ENCODE measurements around the gene PPFIA4. TPM values are rescaled to one million over a fixed set of nuclear protein-coding genes. Genes with fewer than 3 reads are reported as not detected.

Gene PPFIA4
- total and polyA plus RNA-seq, 10 donors: 0.21 to 12.0 (median 4.9) TPM

GRCh38 chr1:203076031-203076511, 49.8 kb downstream of the PPFIA4 start:
- no peaks in the 10 kb centered on the region for H3K9me3 ChIP-seq
- peaks cover 9 to 29% (median 23%) of the 10 kb centered on the region in 6 donors for H3K4me1 ChIP-seq
- peak; percentile 60 to 75 (median 66) for TF ChIP-seq POLR2AphosphoS5 (IDR thresholded peaks at IDR 0.05)
- TF ChIP-seq, protein P1, sequence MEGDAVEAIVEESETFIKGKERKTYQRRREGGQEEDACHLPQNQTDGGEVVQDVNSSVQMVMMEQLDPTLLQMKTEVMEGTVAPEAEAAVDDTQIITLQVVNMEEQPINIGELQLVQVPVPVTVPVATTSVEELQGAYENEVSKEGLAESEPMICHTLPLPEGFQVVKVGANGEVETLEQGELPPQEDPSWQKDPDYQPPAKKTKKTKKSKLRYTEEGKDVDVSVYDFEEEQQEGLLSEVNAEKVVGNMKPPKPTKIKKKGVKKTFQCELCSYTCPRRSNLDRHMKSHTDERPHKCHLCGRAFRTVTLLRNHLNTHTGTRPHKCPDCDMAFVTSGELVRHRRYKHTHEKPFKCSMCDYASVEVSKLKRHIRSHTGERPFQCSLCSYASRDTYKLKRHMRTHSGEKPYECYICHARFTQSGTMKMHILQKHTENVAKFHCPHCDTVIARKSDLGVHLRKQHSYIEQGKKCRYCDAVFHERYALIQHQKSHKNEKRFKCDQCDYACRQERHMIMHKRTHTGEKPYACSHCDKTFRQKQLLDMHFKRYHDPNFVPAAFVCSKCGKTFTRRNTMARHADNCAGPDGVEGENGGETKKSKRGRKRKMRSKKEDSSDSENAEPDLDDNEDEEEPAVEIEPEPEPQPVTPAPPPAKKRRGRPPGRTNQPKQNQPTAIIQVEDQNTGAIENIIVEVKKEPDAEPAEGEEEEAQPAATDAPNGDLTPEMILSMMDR (IDR thresholded peaks at IDR 0.05 in 8 of 11, conservative IDR thresholded peaks at IDR 0.05 in 3 of 11): no peak
- peak overlapping the region; percentile 20 to 67 (median 45) for H3K4me3 ChIP-seq
- no peaks in the 10 kb centered on the region for H3K36me3 ChIP-seq
- H3K27me3 ChIP-seq (replicated peaks in 1 of 7): peaks cover 0 to 46% (median 9%) of the 10 kb centered on the region in 7 donors
- peak; percentile 83 for DNase-seq
- H3K27ac ChIP-seq: peak overlapping the region in 2 of 8 donors; percentile 27 to 38
- intact Hi-C loops (cut with DNase I; ENCODE audit: low total_unique reads): no loop called here
- 12 to 39% (median 23%) methylated on average over 18 to 30 of the region's 30 CpGs for WGBS, 5 donors

- no peak overlapping the region for H3K27ac ChIP-seq
- no peak for DNase-seq
- H3K36me3 ChIP-seq: no peaks in the 10 kb centered on the region
- peaks cover 0 to 54% (median 9%) of the 10 kb centered on the region in 7 donors for H3K27me3 ChIP-seq (replicated peaks in 1 of 7)
- 86 to 100% (median 92%) methylated on average over 3 of the region's 3 CpGs for WGBS, 5 donors
- intact Hi-C loops (cut with DNase I; ENCODE audit: low total_unique reads): no loop called here
- no peak overlapping the region for H3K4me3 ChIP-seq
- peaks cover 9 to 35% (median 23%) of the 10 kb centered on the region in 6 donors for H3K4me1 ChIP-seq
- TF ChIP-seq POLR2AphosphoS5 (IDR thresholded peaks at IDR 0.05): no peak
- TF ChIP-seq, protein P1 (IDR thresholded peaks at IDR 0.05 in 8 of 11, conservative IDR thresholded peaks at IDR 0.05 in 3 of 11): no peak
- H3K9me3 ChIP-seq: no peaks in the 10 kb centered on the region
These were observed 51.1 kb downstream of the PPFIA4 start for GRCh38 chr1:203077367-203077766.

DNA sequence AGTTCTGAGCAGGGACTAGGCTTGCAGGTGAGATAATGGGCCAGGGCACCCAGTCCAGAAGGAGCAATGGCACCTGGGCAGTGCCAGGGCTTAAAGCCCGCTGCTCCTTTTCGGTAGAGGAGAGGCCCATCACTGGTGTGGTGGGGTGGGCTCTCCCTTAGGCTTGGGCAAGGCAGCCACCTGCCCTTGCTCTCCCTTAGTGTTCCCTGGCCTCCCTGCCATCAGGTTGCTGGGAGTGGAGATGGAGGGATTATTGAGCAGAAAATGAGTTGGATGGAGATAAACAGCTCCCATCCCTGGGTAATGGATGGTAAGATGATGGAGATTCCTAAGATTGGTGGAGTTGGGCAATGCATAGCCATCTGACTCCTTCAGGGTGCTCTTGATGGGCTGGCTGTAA, 51.7 kb downstream of the PPFIA4 start:
- Histone ChIP-seq H3K27ac (no peak overlapping the region), H3K4me3 (no peak overlapping the region), H3K36me3 (no peaks in the 10 kb centered on the region), H3K27me3 (replicated peaks in 1 of 7) (peaks cover 0 to 54% (median 9%) of the 10 kb centered on the region in 7 donors), H3K9me3 (no peaks in the 10 kb centered on the region), H3K4me1 (peaks cover 9 to 40% (median 26%) of the 10 kb centered on the region in 6 donors)
- TF ChIP-seq, protein P1 (IDR thresholded peaks at IDR 0.05 in 8 of 11, conservative IDR thresholded peaks at IDR 0.05 in 3 of 11): no peak
- TF ChIP-seq POLR2A (IDR thresholded peaks at IDR 0.05): no peak
- no peak for TF ChIP-seq POLR2AphosphoS5 (IDR thresholded peaks at IDR 0.05)
- intact Hi-C loops (cut with DNase I; ENCODE audit: low total_unique reads): no loop called here
- no peak for DNase-seq
- WGBS, 5 donors: 82 to 98% (median 94%) methylated on average over 2 of the region's 2 CpGs

DNA sequence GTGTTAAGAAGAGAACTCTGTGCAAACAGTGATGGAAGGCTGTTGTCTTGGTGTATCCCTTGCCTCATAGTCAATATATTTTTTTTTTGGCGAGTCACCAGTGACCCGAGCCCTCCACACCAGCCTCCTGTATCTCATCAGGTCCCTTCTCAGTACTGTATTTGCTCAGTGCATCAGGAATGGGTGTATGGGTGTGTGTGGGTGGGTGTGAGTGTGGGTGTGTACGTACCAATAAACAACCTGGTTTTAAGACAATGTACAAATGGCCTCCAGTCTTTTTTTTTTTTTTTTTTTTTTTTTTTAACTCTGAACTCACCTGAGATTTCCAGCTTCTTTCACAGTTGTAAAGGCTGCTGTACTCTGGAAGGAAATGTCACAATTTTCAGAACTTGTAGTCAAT, 52.2 kb downstream of the PPFIA4 start:
- 77 to 97% (median 90%) methylated on average over 3 of the region's 3 CpGs for WGBS, 5 donors
- no peak for DNase-seq
- Histone ChIP-seq H3K27ac (no peak overlapping the region), H3K36me3 (no peaks in the 10 kb centered on the region), H3K27me3 (replicated peaks in 1 of 7) (peaks cover 0 to 49% (median 9%) of the 10 kb centered on the region in 7 donors), H3K4me1 (peaks cover 9 to 43% (median 26%) of the 10 kb centered on the region in 6 donors), H3K9me3 (no peaks in the 10 kb centered on the region), H3K4me3 (no peak overlapping the region)
- intact Hi-C loops (cut with DNase I; ENCODE audit: low total_unique reads): no loop called here
- TF ChIP-seq, protein P1 (IDR thresholded peaks at IDR 0.05 in 8 of 11, conservative IDR thresholded peaks at IDR 0.05 in 3 of 11): no peak
- TF ChIP-seq POLR2A (IDR thresholded peaks at IDR 0.05): no peak
- no peak for TF ChIP-seq POLR2AphosphoS5 (IDR thresholded peaks at IDR 0.05)

All from spleen (tissue), 11 donors.